WI38 (cell line): ENCODE measurements around the gene DCXR.

Source experiments
- H3K4me3 ChIP-seq: 2 replicates; pipeline ENCODE4 v1.5.1; 2011; ENCODE audit warnings: low read depth, mild to moderate bottlenecking, control low read depth, low read length
- CTCF ChIP-seq: IDR thresholded peaks from 2 replicates; pipeline ENCODE4 v1.5.1; 2012; ENCODE audit warnings: low read depth, mild to moderate bottlenecking, control low read depth, low read length

The DCXR gene

GRCh38 chr17:82082456-82082855, 45.0 kb upstream of the DCXR start:
- H3K4me3 ChIP-seq, result no peak overlapping the region
- no peak for TF ChIP-seq CTCF

GRCh38 chr17:82081966-82082365, 44.5 kb upstream of the DCXR start:
- TF ChIP-seq CTCF, result no peak
- no peak overlapping the region for H3K4me3 ChIP-seq

- H3K4me3 ChIP-seq, result no peak overlapping the region
- TF ChIP-seq CTCF, result no peak
Measured at GRCh38 chr17:82081546-82081945, 44.0 kb upstream of the DCXR start.

- H3K4me3 ChIP-seq, result no peak overlapping the region
- no peak for TF ChIP-seq CTCF
Measured at GRCh38 chr17:82080789-82081464, 43.4 kb upstream of the DCXR start.

GRCh38 chr17:82080048-82080788, 42.7 kb upstream of the DCXR start:
- no peak overlapping the region for H3K4me3 ChIP-seq
- no peak for TF ChIP-seq CTCF

GRCh38 chr17:82079001-82079677, 41.6 kb upstream of the DCXR start:
- H3K4me3 ChIP-seq, result no peak overlapping the region
- no peak for TF ChIP-seq CTCF

GRCh38 chr17:82078433-82078832, 40.9 kb upstream of the DCXR start:
- H3K4me3 ChIP-seq, result no peak overlapping the region
- no peak for TF ChIP-seq CTCF
